HEK293 (cell line): ENCODE measurements around the gene KIAA0753.

ENCODE experiments used
- CTCF ChIA-PET: fragments of 350-600 bp; formaldehyde crosslinking; extraction: SDS; loops from one replicate; lab custom pipeline; 2021; ENCODE audit warnings: antibody characterized with exemption; lab: Yijun Ruan, JAX
- POLR2A ChIA-PET: fragments of 300-600 bp; formaldehyde crosslinking; extraction: SDS; loops from one replicate; lab custom pipeline; 2020; ENCODE audit warnings: antibody characterized with exemption, inconsistent platforms; lab: Yijun Ruan, JAX
- H3K27ac ChIP-seq: fragments of 200-500 bp; sonication (Bioruptor generic); 2 replicates; pipeline ENCODE4 v1.5.1; 2014; ENCODE audit warnings: low read depth, low read length, control low read depth, inconsistent platforms; ENCODE audit errors: extremely low read depth
- H3K36me3 ChIP-seq, 2 experiments: fragments of 200-500 bp in 1 of 2; sonication (Bioruptor generic) in 1 of 2; 1 replicate in 1 of 2; 2 replicates in 1 of 2; pipeline ENCODE4 v1.5.1; 2014 to 2017; ENCODE audit warnings: inconsistent platforms in 2 of 2, low read length in 2 of 2; ENCODE audit not compliant: control insufficient read depth in 2 of 2, insufficient read depth in 1 of 2
- H3K4me1 ChIP-seq: fragments of 200-500 bp; sonication (Bioruptor generic); 2 replicates; pipeline ENCODE4 v1.5.1; 2014; ENCODE audit warnings: mild to moderate bottlenecking, low read length, inconsistent platforms; ENCODE audit not compliant: control insufficient read depth, insufficient read depth
- H3K4me3 ChIP-seq: 2 replicates; pipeline ENCODE4 v1.5.1; 2011; ENCODE audit warnings: low read depth, mild to moderate bottlenecking, control low read depth, low read length, moderate library complexity
- H3K9me3 ChIP-seq: fragments of 200-500 bp; sonication (Bioruptor generic); 2 replicates; pipeline ENCODE4 v1.5.1; 2014; ENCODE audit warnings: low read depth, low read length, inconsistent platforms; ENCODE audit not compliant: control insufficient read depth, insufficient read depth
- ATF2 ChIP-seq: fragments of 450-650 bp; formaldehyde crosslinking; IDR thresholded peaks from 2 replicates; pipeline ENCODE4 v1.5.1; 2016; ENCODE audit warnings: missing biosample characterization, missing genetic modification characterization, low read depth
- GFI1B ChIP-seq: fragments of 450-650 bp; formaldehyde crosslinking; IDR thresholded peaks from 2 replicates; pipeline ENCODE4 v1.5.1; 2016; ENCODE audit warnings: missing biosample characterization, missing genetic modification characterization
- INSM2 ChIP-seq: fragments of 450-650 bp; formaldehyde crosslinking; IDR thresholded peaks from 2 replicates; pipeline ENCODE4 v1.5.1; 2016; ENCODE audit warnings: missing biosample characterization, missing genetic modification characterization
- MYNN ChIP-seq: fragments of 450-650 bp; formaldehyde crosslinking; IDR thresholded peaks from 2 replicates; pipeline ENCODE4 v1.5.1; 2016; ENCODE audit warnings: missing biosample characterization, missing genetic modification characterization, borderline replicate concordance
- TSHZ1 ChIP-seq: fragments of 450-650 bp; formaldehyde crosslinking; IDR thresholded peaks from 2 replicates; pipeline ENCODE4 v1.5.1; 2016; ENCODE audit warnings: missing biosample characterization, missing genetic modification characterization, borderline replicate concordance
- WT1 ChIP-seq: fragments of 450-650 bp; formaldehyde crosslinking; IDR thresholded peaks from 2 replicates; pipeline ENCODE4 v1.5.1; 2016; ENCODE audit warnings: missing biosample characterization, missing genetic modification characterization
- ZBTB44 ChIP-seq: fragments of 450-650 bp; IDR thresholded peaks from 2 replicates; pipeline ENCODE4 v1.5.1; 2018; ENCODE audit warnings: missing biosample characterization, mild to moderate bottlenecking, missing genetic modification characterization
- ZBTB7A ChIP-seq: fragments of 450-650 bp; formaldehyde crosslinking; IDR thresholded peaks from 2 replicates; pipeline ENCODE4 v1.5.1; 2016; ENCODE audit warnings: low read depth, missing biosample characterization, missing genetic modification characterization
- ZNF157 ChIP-seq: fragments of 450-650 bp; formaldehyde crosslinking; IDR thresholded peaks from 2 replicates; pipeline ENCODE4 v1.5.1; 2016; ENCODE audit warnings: missing biosample characterization, missing genetic modification characterization
- ZNF23 ChIP-seq: fragments of 450-650 bp; formaldehyde crosslinking; IDR thresholded peaks from 2 replicates; pipeline ENCODE4 v1.5.1; 2016; ENCODE audit warnings: missing biosample characterization, missing genetic modification characterization, borderline replicate concordance
- ZNF311 ChIP-seq: fragments of 450-650 bp; formaldehyde crosslinking; IDR thresholded peaks from 2 replicates; pipeline ENCODE4 v1.5.1; 2017; ENCODE audit warnings: missing biosample characterization, missing genetic modification characterization, borderline replicate concordance
- ZNF473 ChIP-seq: fragments of 450-650 bp; formaldehyde crosslinking; IDR thresholded peaks from 2 replicates; pipeline ENCODE4 v1.5.1; 2017; ENCODE audit warnings: missing biosample characterization, missing genetic modification characterization
- ZNF529 ChIP-seq: fragments of 450-650 bp; formaldehyde crosslinking; IDR thresholded peaks from 2 replicates; pipeline ENCODE4 v1.5.1; 2017; ENCODE audit warnings: missing genetic modification characterization, missing biosample characterization; ENCODE audit not compliant: insufficient replicate concordance
- ZNF555 ChIP-seq: fragments of 450-650 bp; formaldehyde crosslinking; conservative IDR thresholded peaks from 2 replicates; pipeline ENCODE4 v1.5.1; 2017; ENCODE audit warnings: missing biosample characterization, mild to moderate bottlenecking, missing genetic modification characterization, inconsistent platforms
- ZNF610 ChIP-seq: fragments of 450-650 bp; formaldehyde crosslinking; IDR thresholded peaks from 2 replicates; pipeline ENCODE4 v1.5.1; 2016; ENCODE audit warnings: missing biosample characterization, missing genetic modification characterization, borderline replicate concordance
- ZNF624 ChIP-seq: fragments of 450-650 bp; formaldehyde crosslinking; IDR thresholded peaks from 2 replicates; pipeline ENCODE4 v1.5.1; 2017; ENCODE audit warnings: missing biosample characterization, missing genetic modification characterization
- ZNF701 ChIP-seq: fragments of 450-650 bp; formaldehyde crosslinking; IDR thresholded peaks from 2 replicates; pipeline ENCODE4 v1.5.1; 2016; ENCODE audit warnings: missing biosample characterization, missing genetic modification characterization
- ZNF747 ChIP-seq: fragments of 450-650 bp; formaldehyde crosslinking; IDR thresholded peaks from 2 replicates; pipeline ENCODE4 v1.5.1; 2016; ENCODE audit warnings: missing biosample characterization, missing genetic modification characterization
- ZNF785 ChIP-seq: fragments of 450-650 bp; formaldehyde crosslinking; IDR thresholded peaks from 2 replicates; pipeline ENCODE4 v1.5.1; 2016; ENCODE audit warnings: missing biosample characterization, missing genetic modification characterization
- TF ChIP-seq, protein P1 (sequence below): fragments of 450-650 bp; formaldehyde crosslinking; optimal IDR thresholded peaks from 2 replicates; pipeline ENCODE3; 2016; ENCODE audit warnings: missing biosample characterization, mild to moderate bottlenecking, missing genetic modification characterization

The KIAA0753 gene

DNA sequence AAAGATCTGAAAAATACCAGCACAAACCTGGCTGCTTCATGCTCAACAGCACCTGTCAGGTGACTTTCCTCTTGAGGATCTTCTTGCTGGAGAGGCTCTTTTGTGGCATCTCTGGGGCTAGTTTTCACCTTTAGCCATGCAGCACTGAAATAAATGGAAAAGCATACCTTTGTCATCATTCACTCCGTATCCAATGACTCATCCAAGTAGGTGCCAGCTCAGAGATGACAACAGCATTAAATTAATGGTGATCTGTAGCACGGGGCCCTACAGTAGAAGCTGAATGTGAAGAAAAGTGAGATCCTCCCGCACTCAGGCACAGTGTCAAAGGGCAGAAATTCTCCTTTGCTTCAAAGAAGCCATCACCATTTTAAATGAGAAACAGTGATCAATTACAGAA lies 32.2 kb downstream of the KIAA0753 start (continued):
- TF ChIP-seq INSM2 (no peak), WT1 (no peak), ZNF473 (tag by site-specific recombination) (no peak), ZNF747 (no peak), ZNF701 (tag by site-specific recombination) (no peak), ZBTB44 (tag by site-specific recombination) (no peak), ZNF624 (tag by site-specific recombination) (no peak)

GRCh38 chr17:6605142-6605541 lies 35.4 kb downstream of the KIAA0753 start:
- ChIA-PET POLR2A (interaction anchor here (1.1 kb wide), 1 partner anchor 37 kb away, joined by 3 read pairs; no protein-coding TSS in a partner anchor), CTCF (interaction anchor here (0.6 kb wide), 1 partner anchor 288 kb away, joined by 3 read pairs; no protein-coding TSS in a partner anchor)
- Histone ChIP-seq H3K9me3 (no peaks in the 10 kb centered on the region), H3K36me3 (peaks cover 55 to 93% of the 10 kb centered on the region in 2 experiments), H3K4me1 (no peaks in the 10 kb centered on the region), H3K4me3 (no peak overlapping the region), H3K27ac (no peak overlapping the region)
- TF ChIP-seq ZNF785 (tag by site-specific recombination): no peak
- peak; percentile 92 for TF ChIP-seq ZNF157 (tag by site-specific recombination)

GRCh38 chr17:6603744-6604325 lies 36.7 kb downstream of the KIAA0753 start:
- POLR2A ChIA-PET: no interaction called here

More at GRCh38 chr17:6603744-6604325, 36.7 kb downstream of the KIAA0753 start:
- H3K36me3 ChIP-seq: peaks cover 49 to 93% of the 10 kb centered on the region in 2 experiments
- no peak overlapping the region for H3K27ac ChIP-seq
- H3K9me3 ChIP-seq: no peaks in the 10 kb centered on the region
- H3K4me3 ChIP-seq: no peak overlapping the region
- CTCF ChIA-PET: no interaction called here
- H3K4me1 ChIP-seq: no peaks in the 10 kb centered on the region
- TF ChIP-seq ZNF23 (tag by site-specific recombination): no peak
- TF ChIP-seq ZNF311 (tag by site-specific recombination): no peak
- no peak for TF ChIP-seq ZNF555
- TF ChIP-seq ZBTB44 (tag by site-specific recombination): no peak
- TF ChIP-seq MYNN: no peak
- no peak for TF ChIP-seq ATF2 (tag by site-specific recombination)
- no peak for TF ChIP-seq ZBTB7A
- no peak for TF ChIP-seq TSHZ1
- TF ChIP-seq ZNF610 (tag by site-specific recombination): no peak
- no peak for TF ChIP-seq ZNF529
- TF ChIP-seq GFI1B: no peak
- TF ChIP-seq, protein P1, sequence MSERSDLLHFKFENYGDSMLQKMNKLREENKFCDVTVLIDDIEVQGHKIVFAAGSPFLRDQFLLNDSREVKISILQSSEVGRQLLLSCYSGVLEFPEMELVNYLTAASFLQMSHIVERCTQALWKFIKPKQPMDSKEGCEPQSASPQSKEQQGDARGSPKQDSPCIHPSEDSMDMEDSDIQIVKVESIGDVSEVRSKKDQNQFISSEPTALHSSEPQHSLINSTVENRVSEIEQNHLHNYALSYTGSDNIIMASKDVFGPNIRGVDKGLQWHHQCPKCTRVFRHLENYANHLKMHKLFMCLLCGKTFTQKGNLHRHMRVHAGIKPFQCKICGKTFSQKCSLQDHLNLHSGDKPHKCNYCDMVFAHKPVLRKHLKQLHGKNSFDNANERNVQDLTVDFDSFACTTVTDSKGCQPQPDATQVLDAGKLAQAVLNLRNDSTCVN: no peak
